K562 (cell line): ENCODE data around the gene ASRGL1. TPM values are rescaled to one million over a fixed set of nuclear protein-coding genes. Genes with fewer than 3 reads are reported as not detected.
"Not testable (repeated sequence)": the region's sequence is repeated elsewhere in the genome, so short reads cannot be mapped to it uniquely, and the experiment has no call there.

Experiments used
- ATAC-seq: fragments of 200-7000 bp; cut with Tn5 transposase; 3 replicates; pipeline ENCODE4 v1.9.1; 2020; ENCODE audit warnings: moderate library complexity
- BruUV-seq: library from RNA; stranded (reverse); fragments of 400-500 nt; replicated peaks from 2 replicates; lab custom pipeline; 2021; lab: Mats Ljungman, UMichigan
- CTCF ChIA-PET: fragments of 300-600 bp; formaldehyde crosslinking; extraction: SDS; loops from one replicate; lab custom pipeline; 2021; ENCODE audit warnings: low intra/inter-chr PET ratio; lab: Yijun Ruan, JAX
- POLR2A ChIA-PET: fragments of 300-600, 350-650 bp; sonication (Branson Sonifier 250); formaldehyde crosslinking; extraction: SDS; loops from one replicate; lab custom pipeline; 2021; ENCODE audit warnings: antibody characterized with exemption, inconsistent platforms; lab: Yijun Ruan, JAX
- DNase-seq, 4 experiments: peaks; one replicate each; pipeline versions ENCODE4 v3.0.0 to v3.0.0-alpha.2; 2011 to 2018; ENCODE audit warnings: low spot score in 3 of 4, mixed read lengths in 3 of 4; ENCODE audit errors: extremely low read depth in 1 of 4
- FAIRE-seq: peaks from 2 replicates; lab custom pipeline; 2011; peaks lifted over from hg19 to GRCh38; lab: Jason Lieb, UNC
- H2AFZ ChIP-seq: 2 replicates; pipeline ENCODE4 v1.6.0; 2011; ENCODE audit warnings: low read depth, low read length, control low read depth, inconsistent platforms
- H3K27ac ChIP-seq: fragments of 200-600 bp; 3 replicates; pipeline ENCODE4 v1.8.0; 2011; ENCODE audit warnings: low read depth, mild to moderate bottlenecking, control low read depth, inconsistent platforms, low read length, moderate library complexity, mixed read lengths; ENCODE audit errors: extremely low read depth
- H3K27me3 ChIP-seq, 2 experiments: fragments of 300-600 bp in 1 of 2; 2 replicates in 1 of 2; 3 replicates in 1 of 2; pipeline versions ENCODE4 v1.6.0 to v1.8.0; 2011; ENCODE audit warnings: inconsistent platforms in 2 of 2, low read length in 2 of 2, mild to moderate bottlenecking in 1 of 2, mixed read lengths in 1 of 2, moderate library complexity in 1 of 2; ENCODE audit not compliant: control insufficient read depth in 2 of 2, insufficient read depth in 2 of 2
- H3K36me3 ChIP-seq: fragments of 300-600 bp; 3 replicates; pipeline ENCODE4 v1.8.0; 2011; ENCODE audit warnings: mild to moderate bottlenecking, low read length, inconsistent platforms; ENCODE audit not compliant: control insufficient read depth, insufficient read depth
- H3K4me1 ChIP-seq, 2 experiments: fragments of 200-600 bp in 1 of 2; replicated peaks in 1 of 2; 2 replicates in 1 of 2; 3 replicates in 1 of 2; pipeline versions ENCODE4 v1.5.1 to v1.8.0; 2011; ENCODE audit warnings: inconsistent platforms in 2 of 2, low read length in 2 of 2, mild to moderate bottlenecking in 1 of 2, mixed read lengths in 1 of 2, moderate library complexity in 1 of 2; ENCODE audit not compliant: control insufficient read depth in 2 of 2, insufficient read depth in 2 of 2
- H3K4me2 ChIP-seq: 2 replicates; pipeline ENCODE4 v1.6.1; 2011; ENCODE audit warnings: low read length, control low read depth, inconsistent platforms, mixed read lengths; ENCODE audit not compliant: insufficient read depth
- H3K4me3 ChIP-seq: fragments of 200-600 bp; sonication (generic), shearing (Covaris generic); 2 replicates; pipeline ENCODE4 v1.5.1; 2016; ENCODE audit warnings: control low read depth, inconsistent platforms
- H3K79me2 ChIP-seq: fragments of 200-600 bp; 3 replicates; pipeline ENCODE4 v1.8.0; 2011; ENCODE audit warnings: low read length, inconsistent platforms; ENCODE audit not compliant: control insufficient read depth, insufficient read depth
- H3K9ac ChIP-seq, 2 experiments: 2 replicates each; pipeline versions ENCODE4 v1.6.0 to v1.6.1; 2011; ENCODE audit warnings: low read depth in 2 of 2, low read length in 2 of 2, control low read depth in 1 of 2, inconsistent platforms in 1 of 2, mild to moderate bottlenecking in 1 of 2, mixed read lengths in 1 of 2; ENCODE audit not compliant: insufficient read depth in 1 of 2
- H3K9me1 ChIP-seq: one replicate; pipeline ENCODE4 v1.6.0; 2011; ENCODE audit warnings: inconsistent platforms, mild to moderate bottlenecking, low read length, moderate library complexity; ENCODE audit not compliant: control insufficient read depth, insufficient read depth
- H3K9me3 ChIP-seq: replicated peaks from 2 replicates; pipeline ENCODE4 v1.5.1; 2011; ENCODE audit warnings: low read depth, low read length, inconsistent platforms; ENCODE audit not compliant: control insufficient read depth, insufficient read depth
- H4K20me1 ChIP-seq: replicated peaks from 2 replicates; pipeline ENCODE4 v1.6.1; 2011; ENCODE audit warnings: low read length, inconsistent platforms, mixed read lengths; ENCODE audit not compliant: control insufficient read depth, insufficient read depth
- ARID1B ChIP-seq: fragments of 450-650 bp; IDR thresholded peaks from 2 replicates; pipeline ENCODE4 v1.6.1; 2016; ENCODE audit warnings: antibody characterized with exemption, mild to moderate bottlenecking, inconsistent platforms
- BCOR ChIP-seq: fragments of 450-650 bp; IDR thresholded peaks from 2 replicates; pipeline ENCODE4 v1.6.1; 2016
- CBFB ChIP-seq: sonication (generic); formaldehyde crosslinking; IDR thresholded peaks from 2 replicates; pipeline ENCODE4 v1.4.0; 2020; ENCODE audit warnings: mild to moderate bottlenecking, missing genetic modification reagents
- CTBP1 ChIP-seq: fragments of 450-650 bp; IDR thresholded peaks from 2 replicates; pipeline ENCODE4 v1.6.1; 2016; ENCODE audit warnings: borderline replicate concordance
- E2F3 ChIP-seq: fragments of 250-450 bp; sonication (Bioruptor Pico); IDR thresholded peaks from 2 replicates; pipeline ENCODE4 v1.4.0; 2020; ENCODE audit warnings: mild to moderate bottlenecking
- ELF2 ChIP-seq: fragments of 250-450 bp; sonication (Bioruptor Pico); IDR thresholded peaks from 2 replicates; pipeline ENCODE4 v1.5.0; 2021; ENCODE audit warnings: mild to moderate bottlenecking
- EP400 ChIP-seq: fragments of 450-650 bp; IDR thresholded peaks from 2 replicates; pipeline ENCODE4 v1.6.1; 2017; ENCODE audit warnings: antibody characterized with exemption, mild to moderate bottlenecking, moderate library complexity
- ETV6 ChIP-seq, 3 experiments: fragments of 150-350 bp in 1 of 3; sonication (generic) in 1 of 3; formaldehyde crosslinking in 1 of 3; IDR thresholded peaks; 2 replicates each; pipeline versions ENCODE4 v1.6.1 to v1.8.0; 2014 to 2022; ENCODE audit warnings: borderline replicate concordance in 2 of 3, low read depth in 2 of 3, antibody characterized with exemption in 1 of 3, low read length in 1 of 3, mild to moderate bottlenecking in 1 of 3, missing genetic modification reagents in 1 of 3
- OTX1 ChIP-seq: fragments of 450-650 bp; formaldehyde crosslinking; IDR thresholded peaks from 2 replicates; pipeline ENCODE4 v1.4.0; 2022; ENCODE audit warnings: mild to moderate bottlenecking
- ZNF766 ChIP-seq: fragments of 200-800 bp; sonication (Bioruptor generic); conservative IDR thresholded peaks from 2 replicates; pipeline ENCODE4 v1.6.1; 2016; ENCODE audit warnings: missing genetic modification characterization, missing compliant biosample characterization
- WGBS: fragments of 100-300 bp; shearing (Covaris generic); methylation state at CpG from one replicate; pipeline ENCODE4 v1.1.6; 2016; ENCODE audit warnings: low coverage, mixed read lengths; ENCODE audit not compliant: insufficient coverage; ENCODE audit errors: missing lambda C conversion rate; 5-methylcytosine and 5-hydroxymethylcytosine counted together
- in situ Hi-C: fragments of 300-500 bp; cut with MboI; formaldehyde crosslinking; loops from 4 replicates; pipeline ENCODE4 v1.15.0; 2018; ENCODE audit warnings: inconsistent platforms, mixed read lengths
- intact Hi-C: fragments of 100-400 bp; cut with micrococcal nuclease; formaldehyde crosslinking; loops from 2 replicates; pipeline ENCODE4 v1.14.2; 2022
- polyA plus RNA-seq, 8 experiments: library from polyadenylated mRNA; depleted of rRNA in 4 of 8; stranded (reverse) in 5 of 8; unstranded in 3 of 8; fragments of >200 nt; fragmentation: Nextera tagmentation in 2 of 8; fragmentation: Illumina TruSeq in 1 of 8; extraction: Ambion mirVana in 2 of 8; extraction: Trizol in 1 of 8; gene quantifications; 2 replicates each; pipeline versions ENCODE4 v1.2.1 to v1.2.3, GENCODE V29; 2011 to 2014; ENCODE audit warnings: inconsistent platforms in 1 of 8, missing spikeins in 1 of 8
- total RNA-seq, 7 experiments: library from RNA; depleted of rRNA in 6 of 7; stranded (reverse); fragments of >200 nt in 6 of 7; fragmentation: Illumina TruSeq in 2 of 7; extraction: Trizol in 2 of 7; gene quantifications; 2 replicates each; pipeline versions ENCODE4 v1.2.1 to v1.2.3, GENCODE V29; 2011 to 2021; ENCODE audit warnings: low replicate concordance in 1 of 7
- TF ChIP-seq, protein P1 (sequence below): sonication (generic); formaldehyde crosslinking; IDR thresholded peaks from 2 replicates; pipeline ENCODE4 v1.8.1; 2023; ENCODE audit warnings: mild to moderate bottlenecking, missing genetic modification reagents
- TF ChIP-seq, protein P2 (sequence below): fragments of 250-450 bp; sonication (Bioruptor Pico); IDR thresholded peaks from 2 replicates; pipeline ENCODE4 v1.8.0; 2022; ENCODE audit warnings: inconsistent platforms
- TF ChIP-seq, protein P3 (sequence below): fragments of 450-650 bp; formaldehyde crosslinking; conservative IDR thresholded peaks from 2 replicates; pipeline ENCODE4 v1.4.0; 2022; ENCODE audit warnings: mild to moderate bottlenecking, missing genetic modification characterization
- TF ChIP-seq, protein P4 (sequence below): sonication (generic); formaldehyde crosslinking; IDR thresholded peaks from 2 replicates; pipeline ENCODE4 v1.8.0; 2022; ENCODE audit warnings: mild to moderate bottlenecking, missing genetic modification reagents, borderline replicate concordance

The ASRGL1 gene
- total and polyA plus RNA-seq, 9 of the 15 experiments (the other 6 are each of a cell fraction or from before 2014, with no cell fraction given), result 3.1 to 23.0 (median 11.2) TPM

DNA sequence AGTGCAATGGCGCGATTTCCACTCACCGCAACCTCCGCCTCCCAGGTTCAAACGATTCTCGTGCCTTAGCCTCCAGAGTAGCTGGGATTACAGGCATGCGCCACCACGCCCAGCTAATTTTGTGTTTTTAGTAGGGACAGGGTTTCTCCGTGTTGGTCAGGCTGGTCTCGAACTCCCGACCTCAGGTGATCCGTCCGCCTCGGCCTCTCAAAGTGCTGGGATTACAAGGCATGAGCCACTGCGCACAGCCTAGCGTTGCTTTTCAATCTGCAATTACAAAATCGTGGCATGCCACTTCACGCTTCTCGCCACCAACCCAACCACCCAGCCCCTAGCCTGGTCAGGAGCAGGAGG is 322 bp upstream of the ASRGL1 start:
- WGBS, result 44% methylated on average over 19 of the region's 19 CpGs
- H4K20me1 ChIP-seq; FAIRE-seq; BruUV-seq; H3K36me3 ChIP-seq; H3K27ac ChIP-seq; H3K79me2 ChIP-seq; H3K9me1 ChIP-seq; H3K9me3 ChIP-seq; DNase-seq; ATAC-seq; intact Hi-C loops; TF ChIP-seq ETV6 (IDR thresholded peaks at IDR 0.05; ENCODE audit: borderline replicate concordance in 1 of 2, low read depth in 2 of 2, low read length in 1 of 2): not testable (repeated sequence)
- peak overlapping the region; percentile 87 for H3K4me2 ChIP-seq
- ChIA-PET CTCF (interaction anchor here (0.7 kb wide), 1 partner anchor 131 kb away, joined by 3 read pairs; no protein-coding TSS in a partner anchor), POLR2A (interaction anchor here (0.5 kb wide), 1 partner anchor 287 kb away, joined by 3 read pairs; no protein-coding TSS in a partner anchor)
- H3K4me1 ChIP-seq, result peaks cover 4 to 23% of the 10 kb centered on the region in 2 experiments; a peak in 4 of 5 replicates
- peak overlapping the region; percentile 60 to 97; a peak in 3 of 4 replicates for H3K9ac ChIP-seq
- peak overlapping the region; percentile 84 for H2AFZ ChIP-seq
- in situ Hi-C loops, result loop anchor here (5.0 kb wide), 1 partner anchor 35 kb away; no protein-coding TSS in a partner anchor
- H3K4me3 ChIP-seq, result peak overlapping the region; percentile 54
- peaks cover 6 to 12% of the 10 kb centered on the region in 2 experiments; a peak in 4 of 5 replicates for H3K27me3 ChIP-seq
- 0 out of 2 replicates have a peak, but pooled peaks have one; percentile 19 for TF ChIP-seq ARID1B
- TF ChIP-seq, protein P1, sequence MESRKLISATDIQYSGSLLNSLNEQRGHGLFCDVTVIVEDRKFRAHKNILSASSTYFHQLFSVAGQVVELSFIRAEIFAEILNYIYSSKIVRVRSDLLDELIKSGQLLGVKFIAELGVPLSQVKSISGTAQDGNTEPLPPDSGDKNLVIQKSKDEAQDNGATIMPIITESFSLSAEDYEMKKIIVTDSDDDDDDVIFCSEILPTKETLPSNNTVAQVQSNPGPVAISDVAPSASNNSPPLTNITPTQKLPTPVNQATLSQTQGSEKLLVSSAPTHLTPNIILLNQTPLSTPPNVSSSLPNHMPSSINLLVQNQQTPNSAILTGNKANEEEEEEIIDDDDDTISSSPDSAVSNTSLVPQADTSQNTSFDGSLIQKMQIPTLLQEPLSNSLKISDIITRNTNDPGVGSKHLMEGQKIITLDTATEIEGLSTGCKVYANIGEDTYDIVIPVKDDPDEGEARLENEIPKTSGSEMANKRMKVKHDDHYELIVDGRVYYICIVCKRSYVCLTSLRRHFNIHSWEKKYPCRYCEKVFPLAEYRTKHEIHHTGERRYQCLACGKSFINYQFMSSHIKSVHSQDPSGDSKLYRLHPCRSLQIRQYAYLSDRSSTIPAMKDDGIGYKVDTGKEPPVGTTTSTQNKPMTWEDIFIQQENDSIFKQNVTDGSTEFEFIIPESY (CRISPR knock-in tag), result 0 out of 2 replicates have a peak, but pooled peaks have one; percentile 51
- TF ChIP-seq CBFB (CRISPR knock-in tag), result 0 out of 2 replicates have a peak, but pooled peaks have one; percentile 47
- peak; percentile 66; the same call in 1 of the 2 replicates for TF ChIP-seq E2F3 (CRISPR knock-in tag)
- 0 out of 2 replicates have a peak, but pooled peaks have one; percentile 16 for TF ChIP-seq OTX1 (CRISPR knock-in tag)
- TF ChIP-seq, protein P2, sequence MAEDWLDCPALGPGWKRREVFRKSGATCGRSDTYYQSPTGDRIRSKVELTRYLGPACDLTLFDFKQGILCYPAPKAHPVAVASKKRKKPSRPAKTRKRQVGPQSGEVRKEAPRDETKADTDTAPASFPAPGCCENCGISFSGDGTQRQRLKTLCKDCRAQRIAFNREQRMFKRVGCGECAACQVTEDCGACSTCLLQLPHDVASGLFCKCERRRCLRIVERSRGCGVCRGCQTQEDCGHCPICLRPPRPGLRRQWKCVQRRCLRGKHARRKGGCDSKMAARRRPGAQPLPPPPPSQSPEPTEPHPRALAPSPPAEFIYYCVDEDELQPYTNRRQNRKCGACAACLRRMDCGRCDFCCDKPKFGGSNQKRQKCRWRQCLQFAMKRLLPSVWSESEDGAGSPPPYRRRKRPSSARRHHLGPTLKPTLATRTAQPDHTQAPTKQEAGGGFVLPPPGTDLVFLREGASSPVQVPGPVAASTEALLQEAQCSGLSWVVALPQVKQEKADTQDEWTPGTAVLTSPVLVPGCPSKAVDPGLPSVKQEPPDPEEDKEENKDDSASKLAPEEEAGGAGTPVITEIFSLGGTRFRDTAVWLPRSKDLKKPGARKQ (CRISPR knock-in tag), result peak; percentile 92
- TF ChIP-seq BCOR, result peak; percentile 58
- TF ChIP-seq, protein P3, sequence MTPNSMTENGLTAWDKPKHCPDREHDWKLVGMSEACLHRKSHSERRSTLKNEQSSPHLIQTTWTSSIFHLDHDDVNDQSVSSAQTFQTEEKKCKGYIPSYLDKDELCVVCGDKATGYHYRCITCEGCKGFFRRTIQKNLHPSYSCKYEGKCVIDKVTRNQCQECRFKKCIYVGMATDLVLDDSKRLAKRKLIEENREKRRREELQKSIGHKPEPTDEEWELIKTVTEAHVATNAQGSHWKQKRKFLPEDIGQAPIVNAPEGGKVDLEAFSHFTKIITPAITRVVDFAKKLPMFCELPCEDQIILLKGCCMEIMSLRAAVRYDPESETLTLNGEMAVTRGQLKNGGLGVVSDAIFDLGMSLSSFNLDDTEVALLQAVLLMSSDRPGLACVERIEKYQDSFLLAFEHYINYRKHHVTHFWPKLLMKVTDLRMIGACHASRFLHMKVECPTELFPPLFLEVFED (CRISPR knock-in tag), result 0 out of 2 replicates have a peak, but pooled peaks have one; percentile 22
- peak; percentile 62; the same call in 1 of the 2 replicates for TF ChIP-seq CTBP1
- 0 out of 2 replicates have a peak, but pooled peaks have one; percentile 35 for TF ChIP-seq ZNF766 (CRISPR knock-in tag)
- TF ChIP-seq ELF2 (CRISPR knock-in tag), result peak; percentile 37; the same call in 1 of the 2 replicates
- 0 out of 2 replicates have a peak, but pooled peaks have one; percentile 32 for TF ChIP-seq EP400
- TF ChIP-seq, protein P4, sequence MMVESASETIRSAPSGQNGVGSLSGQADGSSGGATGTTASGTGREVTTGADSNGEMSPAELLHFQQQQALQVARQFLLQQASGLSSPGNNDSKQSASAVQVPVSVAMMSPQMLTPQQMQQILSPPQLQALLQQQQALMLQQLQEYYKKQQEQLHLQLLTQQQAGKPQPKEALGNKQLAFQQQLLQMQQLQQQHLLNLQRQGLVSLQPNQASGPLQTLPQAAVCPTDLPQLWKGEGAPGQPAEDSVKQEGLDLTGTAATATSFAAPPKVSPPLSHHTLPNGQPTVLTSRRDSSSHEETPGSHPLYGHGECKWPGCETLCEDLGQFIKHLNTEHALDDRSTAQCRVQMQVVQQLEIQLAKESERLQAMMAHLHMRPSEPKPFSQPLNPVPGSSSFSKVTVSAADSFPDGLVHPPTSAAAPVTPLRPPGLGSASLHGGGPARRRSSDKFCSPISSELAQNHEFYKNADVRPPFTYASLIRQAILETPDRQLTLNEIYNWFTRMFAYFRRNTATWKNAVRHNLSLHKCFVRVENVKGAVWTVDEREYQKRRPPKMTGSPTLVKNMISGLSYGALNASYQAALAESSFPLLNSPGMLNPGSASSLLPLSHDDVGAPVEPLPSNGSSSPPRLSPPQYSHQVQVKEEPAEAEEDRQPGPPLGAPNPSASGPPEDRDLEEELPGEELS (CRISPR knock-in tag), result peak; percentile 43; the same call in 1 of the 2 replicates
- 0 out of 2 replicates have a peak, but pooled peaks have one; percentile 33 for TF ChIP-seq ETV6 (CRISPR knock-in tag; IDR thresholded peaks at IDR 0.05; ENCODE audit: borderline replicate concordance)
